HCT116 (cell line): Measurements from ENCODE around the gene BICRAL.

ENCODE experiments used
- EZH2 ChIP-seq: fragments of 200-600 bp; sonication (generic); IDR thresholded peaks from 2 replicates; pipeline ENCODE4 v1.6.1; 2017; ENCODE audit warnings: antibody characterized with exemption, mixed run types
- POLR2AphosphoS5 ChIP-seq: IDR thresholded peaks from 2 replicates; pipeline ENCODE4 v1.6.1; 2011; ENCODE audit warnings: mild to moderate bottlenecking, low read depth, low read length, moderate library complexity

- TF ChIP-seq EZH2 (no peak), POLR2AphosphoS5 (no peak)
Observed at GRCh38 chr6:42777126-42777822, 4.6 kb upstream of the BICRAL start.
